IPS DF 4.7 (cell line): ENCODE data around the gene GAB4.
A peak's percentile ranks its signal among the peaks of the same experiment; 100 is the strongest.
"Not testable (repeated sequence)": the region's sequence is repeated elsewhere in the genome, so short reads cannot be mapped to it uniquely, and the experiment has no call there.

Experiments used
- DNase-seq: peaks from one replicate; pipeline ENCODE4 v3.0.0-alpha.2; 2013; ENCODE audit warnings: low spot score; ENCODE audit errors: extremely low read depth

Gene GAB4

GRCh38 chr22:16958475-16958874 lies 49.5 kb downstream of the GAB4 start:
- DNase-seq = no peak

GRCh38 chr22:16957781-16958180 lies 50.2 kb downstream of the GAB4 start:
- no peak for DNase-seq

- no peak for DNase-seq
Observed at GRCh38 chr22:16956290-16956689, 51.7 kb downstream of the GAB4 start.

GRCh38 chr22:16955678-16956210 lies 52.3 kb downstream of the GAB4 start:
- DNase-seq = no peak

GRCh38 chr22:16955081-16955480 lies 52.9 kb downstream of the GAB4 start:
- no peak for DNase-seq

GRCh38 chr22:16954060-16954403 lies 54.0 kb downstream of the GAB4 start:
- DNase-seq = no peak

- no peak for DNase-seq
Observed at GRCh38 chr22:16953206-16954059, 54.6 kb downstream of the GAB4 start.

- no peak for DNase-seq
Observed at GRCh38 chr22:16949561-16949960, 58.5 kb downstream of the GAB4 start.

GRCh38 chr22:16937811-16938210 lies 70.2 kb downstream of the GAB4 start:
- no peak for DNase-seq

GRCh38 chr22:16937209-16937608 lies 70.8 kb downstream of the GAB4 start:
- not testable (repeated sequence) for DNase-seq

- DNase-seq = no peak
Observed at GRCh38 chr22:16936625-16937024, 71.4 kb downstream of the GAB4 start.

- DNase-seq = no peak
Observed at GRCh38 chr22:16935209-16935608, 72.8 kb downstream of the GAB4 start.

GRCh38 chr22:16933291-16934282 lies 74.4 kb downstream of the GAB4 start:
- no peak for DNase-seq

GRCh38 chr22:16932577-16932976 lies 75.4 kb downstream of the GAB4 start:
- DNase-seq = no peak

GRCh38 chr22:16925407-16925966 lies 82.5 kb downstream of the GAB4 start:
- no peak for DNase-seq

- DNase-seq = no peak
Observed at GRCh38 chr22:16922706-16923105, 85.3 kb downstream of the GAB4 start.

- DNase-seq = no peak
Observed at GRCh38 chr22:16922076-16922475, 85.9 kb downstream of the GAB4 start.

GRCh38 chr22:16917144-16918003 lies 90.6 kb downstream of the GAB4 start:
- peak; percentile 22 for DNase-seq

GRCh38 chr22:16915701-16916100 lies 92.3 kb downstream of the GAB4 start:
- DNase-seq = no peak

GRCh38 chr22:16914911-16915310 lies 93.1 kb downstream of the GAB4 start:
- DNase-seq = not testable (repeated sequence)

- DNase-seq = no peak
Observed at GRCh38 chr22:16914006-16914405, 94.0 kb downstream of the GAB4 start.
